ENCODE data around the gene TMCO4. TPM values are rescaled to one million over a fixed set of nuclear protein-coding genes. Genes with fewer than 3 reads are reported as not detected.
A peak's percentile ranks its signal among the peaks of the same experiment; 100 is the strongest.

The TMCO4 gene
- total RNA-seq, 1 experiment from 2014 or later = 13.2 TPM

DNA sequence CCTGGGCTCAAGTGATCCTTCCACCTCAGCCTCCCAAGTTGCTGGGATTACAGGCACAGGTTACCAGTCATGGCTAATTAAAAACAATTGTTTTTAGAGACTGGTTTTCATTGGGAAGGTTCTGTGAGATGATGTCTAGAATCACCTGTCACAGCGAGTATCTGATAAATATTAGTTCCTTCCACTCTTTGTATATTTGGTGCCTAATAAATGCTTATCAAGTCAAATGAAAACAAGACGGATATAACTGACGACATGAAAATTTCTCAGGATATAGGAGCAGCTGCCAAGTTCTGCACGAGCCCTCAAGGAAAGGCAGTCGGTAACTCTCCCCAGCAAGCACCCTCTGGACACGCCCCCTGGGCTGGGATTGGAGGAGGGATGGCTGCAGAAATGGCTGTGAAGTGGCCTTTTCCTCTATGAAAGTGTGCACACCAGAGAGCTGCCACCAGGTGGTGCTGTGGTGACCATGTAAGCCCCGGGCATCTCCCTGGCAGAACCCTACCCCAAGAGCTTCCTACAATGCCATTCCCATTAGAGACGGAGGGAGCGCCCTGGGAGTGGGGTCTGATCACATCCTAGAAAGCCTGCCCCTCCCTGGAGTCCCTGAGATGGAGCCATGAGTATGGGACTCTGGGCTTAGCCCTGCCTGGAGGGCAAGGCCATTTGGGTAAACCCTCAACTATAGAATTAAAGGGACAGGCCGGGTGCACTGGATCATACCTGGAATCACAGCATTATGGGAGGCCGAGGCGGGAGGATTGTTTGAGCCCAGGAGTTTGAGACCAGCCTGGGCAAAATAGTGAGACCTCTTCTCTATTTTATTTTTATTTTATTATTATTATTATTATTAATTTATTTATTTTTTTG is 84.1 kb downstream of the TMCO4 start:
- peak; percentile 92 for DNase-seq (ENCODE audit: low read depth)

GRCh38 chr1:19712928-19713327 is 86.8 kb downstream of the TMCO4 start:
- DNase-seq (ENCODE audit: low read depth) = no peak

DNA sequence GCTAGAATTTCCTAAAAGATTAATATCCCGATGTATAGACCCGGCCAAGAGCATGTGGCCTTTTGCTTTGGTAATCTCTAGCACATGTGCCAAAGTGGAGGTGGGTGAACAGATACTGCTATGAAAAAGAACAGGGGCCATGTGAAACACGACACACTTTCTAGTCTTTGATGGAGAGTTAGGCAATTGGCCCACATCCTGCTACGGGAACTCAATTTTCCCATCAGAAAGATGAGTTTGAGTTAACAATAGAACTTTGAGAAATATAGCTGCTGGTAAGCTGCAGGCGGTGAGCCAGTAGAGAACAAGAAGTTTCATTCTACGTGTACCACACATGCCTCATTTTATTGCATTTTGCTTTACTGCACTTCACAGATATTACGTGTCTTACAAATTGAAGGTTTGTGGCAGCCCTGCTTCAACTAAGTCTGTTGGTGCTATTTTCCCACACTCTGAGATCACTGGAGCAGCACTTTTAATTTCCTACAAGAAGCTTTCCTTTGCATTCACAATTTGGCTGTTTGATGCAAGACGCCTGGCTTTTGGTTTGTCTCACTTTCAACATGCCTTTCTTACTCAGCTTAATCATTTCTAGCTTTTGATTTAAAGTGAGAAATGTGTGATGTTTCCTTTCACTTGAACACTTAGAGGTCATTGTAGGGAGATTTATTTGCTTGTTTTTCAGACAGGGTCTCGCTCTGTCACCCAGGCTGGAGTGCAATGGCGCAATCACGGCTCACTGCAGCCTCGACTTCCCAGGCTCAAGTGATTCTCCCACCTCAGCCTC is 88.7 kb downstream of the TMCO4 start:
- no peak for DNase-seq (ENCODE audit: low read depth)

DNA sequence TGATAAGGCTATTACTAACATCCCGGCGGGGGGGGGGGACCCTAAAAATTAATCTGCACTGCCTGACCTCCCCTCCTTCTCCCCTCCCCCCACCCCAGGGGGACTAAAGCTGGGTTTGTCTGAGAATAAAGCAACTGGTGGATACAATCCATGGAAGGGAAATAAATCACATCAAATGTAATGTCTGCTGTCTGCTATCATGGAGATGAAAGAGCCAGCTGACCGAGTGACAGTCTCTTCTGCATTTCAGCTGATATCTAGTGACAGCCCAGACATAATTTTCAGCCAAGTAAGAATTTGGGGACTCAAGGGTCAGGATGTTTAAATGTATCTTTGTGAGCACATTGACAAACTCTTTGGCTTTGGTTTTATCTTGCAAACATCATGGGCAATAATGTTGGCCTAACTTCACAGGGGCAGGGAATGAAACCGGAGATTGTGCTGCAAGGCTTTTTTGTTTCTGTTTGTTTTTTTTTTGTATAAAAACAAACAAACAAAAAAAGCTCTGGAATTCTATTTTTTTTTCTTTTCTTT is 90.4 kb downstream of the TMCO4 start:
- DNase-seq (ENCODE audit: low read depth) = no peak

DNA sequence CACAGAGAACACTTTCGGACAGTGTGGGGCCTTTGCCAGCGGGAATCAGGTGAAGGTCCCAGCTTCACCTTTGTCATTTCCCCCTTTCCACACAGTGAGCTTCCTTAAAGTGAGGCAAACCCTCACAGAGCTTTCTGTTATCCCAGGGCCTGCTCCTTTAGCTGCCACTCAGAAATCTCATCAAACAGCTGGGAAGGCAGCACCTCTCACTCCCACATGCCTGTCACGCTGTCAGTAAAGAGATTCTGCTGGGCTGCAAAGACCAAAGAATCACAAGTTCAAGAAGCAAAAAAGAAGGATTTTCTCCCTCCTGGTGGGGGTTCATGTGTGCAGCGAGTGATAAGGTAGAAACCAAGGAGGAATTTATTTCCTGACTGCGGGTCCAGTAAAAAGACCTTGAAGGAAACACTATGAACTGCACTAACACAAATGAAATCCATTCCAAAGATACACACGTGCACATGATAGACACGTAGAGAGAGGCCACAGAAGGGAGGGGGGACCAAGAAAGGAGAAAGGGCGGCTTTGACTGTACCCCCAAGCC is 91.1 kb downstream of the TMCO4 start:
- DNase-seq (ENCODE audit: low read depth) = no peak

DNA sequence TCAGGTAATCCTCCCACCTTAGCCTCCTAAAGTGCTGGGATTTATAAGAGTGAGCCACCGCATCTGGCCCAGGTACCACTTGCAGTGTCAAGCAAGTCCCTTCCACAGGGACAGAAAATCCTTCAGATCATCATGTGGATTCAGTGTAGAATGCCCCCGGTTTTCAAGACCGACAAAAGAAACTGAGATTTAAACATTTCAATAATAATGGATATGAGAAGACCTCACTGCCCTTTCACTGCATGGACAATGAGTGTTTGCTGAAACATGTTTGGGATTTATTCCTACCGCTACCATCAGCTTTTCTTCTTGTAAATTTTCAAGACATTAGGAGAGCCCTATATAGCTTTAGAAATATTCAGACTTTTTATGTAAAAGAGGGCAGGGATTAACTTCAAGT is 93.6 kb downstream of the TMCO4 start:
- no peak for DNase-seq (ENCODE audit: low read depth)

DNA sequence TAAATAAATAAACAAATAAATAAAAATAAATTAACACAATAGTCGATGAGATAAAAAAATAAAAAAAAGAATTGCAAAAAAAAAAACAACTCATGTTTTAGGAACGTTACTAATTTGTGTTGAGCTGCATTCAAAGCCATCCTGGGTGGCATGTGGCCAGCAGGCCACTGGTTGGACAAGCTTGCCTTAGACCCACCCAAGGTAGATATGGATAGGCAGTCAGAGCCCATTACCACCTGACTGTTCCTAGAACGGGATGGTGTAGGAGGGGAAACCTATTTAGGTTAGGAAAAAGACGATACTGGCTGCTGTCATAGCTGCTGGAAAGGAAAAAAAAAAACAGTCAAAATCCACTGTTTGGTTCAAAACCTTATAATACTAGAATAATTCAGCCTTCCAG is 94.3 kb downstream of the TMCO4 start:
- no peak for DNase-seq (ENCODE audit: low read depth)

DNA sequence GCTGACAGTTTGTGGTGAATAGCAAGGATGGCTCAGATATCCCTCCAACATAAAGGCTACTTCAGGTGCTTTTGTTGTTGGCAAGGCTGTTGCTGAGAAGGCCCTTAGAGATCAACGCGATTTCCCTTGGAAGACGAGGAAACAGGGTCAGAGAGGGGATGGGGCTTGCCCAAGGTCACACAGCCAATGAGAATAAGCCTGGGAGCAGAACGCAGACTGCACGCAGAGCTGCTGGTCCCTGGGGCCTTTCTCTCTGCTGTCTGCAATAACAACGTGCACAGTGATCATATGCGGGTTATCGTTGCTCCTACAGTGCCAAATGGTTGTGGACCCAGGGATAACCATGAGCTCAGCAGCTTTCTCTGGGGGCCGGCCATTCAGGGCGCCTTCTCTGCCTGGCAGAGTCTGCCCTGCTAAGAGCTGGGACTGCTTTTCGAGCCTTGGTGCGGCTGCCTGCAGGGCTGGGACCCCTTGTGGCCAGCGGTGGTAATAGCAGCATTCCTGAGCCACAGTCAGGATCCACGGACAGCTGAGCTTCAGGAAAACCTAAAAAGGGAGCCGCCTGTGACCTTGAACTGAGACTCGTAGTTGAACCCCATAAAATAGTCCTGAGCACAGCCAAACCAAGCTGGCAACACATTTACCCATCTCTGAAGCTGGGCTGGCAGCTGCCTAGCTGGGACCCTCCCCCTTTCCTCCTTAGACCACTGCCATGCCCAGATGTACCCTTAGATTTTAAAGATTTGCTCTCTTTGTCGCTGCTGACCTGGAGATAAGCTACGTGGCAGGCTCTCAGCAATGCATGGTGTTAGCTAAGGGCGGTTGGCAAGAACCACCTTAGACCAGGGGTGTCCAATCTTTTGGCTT is 95.2 kb downstream of the TMCO4 start:
- DNase-seq (ENCODE audit: low read depth) = peak; percentile 67

- DNase-seq (ENCODE audit: low read depth) = no peak
These were observed 96.4 kb downstream of the TMCO4 start for GRCh38 chr1:19703280-19703679.

DNA sequence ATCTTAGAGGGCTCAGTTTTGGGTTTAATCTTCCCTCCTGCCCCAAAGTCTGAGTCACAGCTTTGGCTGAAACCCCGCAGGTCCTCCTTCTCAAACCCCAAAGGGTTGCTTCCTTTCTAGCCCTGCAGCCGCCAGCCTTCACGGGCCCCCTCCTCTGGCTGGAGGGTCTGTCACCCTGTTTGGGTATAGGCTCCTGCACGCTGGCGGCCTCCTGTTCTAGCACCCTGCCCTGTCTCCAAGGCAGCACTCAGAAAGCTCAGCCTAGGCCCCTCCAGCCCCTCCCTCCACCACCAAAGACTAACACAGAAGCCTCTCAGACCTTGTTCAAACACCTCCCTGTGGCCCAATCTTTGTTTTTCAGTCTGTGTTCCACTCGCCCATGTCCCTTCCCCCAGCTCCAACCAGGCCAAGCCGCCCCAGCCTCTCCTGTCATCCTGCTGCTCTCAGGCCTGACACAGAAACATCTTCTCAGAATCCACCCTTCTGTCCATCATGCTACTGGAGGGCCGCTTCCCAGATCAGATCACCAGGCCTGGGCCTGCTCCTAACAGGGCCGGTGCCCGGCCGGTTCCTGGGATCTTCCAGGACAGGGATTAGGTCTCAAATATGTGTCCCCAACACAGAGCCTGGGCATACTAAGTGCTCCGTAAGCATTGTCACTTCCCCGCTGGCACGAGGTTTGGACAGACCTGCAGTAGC is 99.5 kb downstream of the TMCO4 start:
- DNase-seq (ENCODE audit: low read depth) = no peak

GRCh38 chr1:19698181-19698580 is 101.5 kb downstream of the TMCO4 start:
- DNase-seq (ENCODE audit: low read depth) = no peak

GRCh38 chr1:19696820-19697219 is 102.9 kb downstream of the TMCO4 start:
- no peak for DNase-seq (ENCODE audit: low read depth)

GRCh38 chr1:19695772-19696171 is 103.9 kb downstream of the TMCO4 start:
- no peak for DNase-seq (ENCODE audit: low read depth)

GRCh38 chr1:19694298-19694697 is 105.4 kb downstream of the TMCO4 start:
- no peak for DNase-seq (ENCODE audit: low read depth)

- no peak for DNase-seq (ENCODE audit: low read depth)
These were observed 109.4 kb downstream of the TMCO4 start for GRCh38 chr1:19690342-19690741.

- no peak for DNase-seq (ENCODE audit: low read depth)
These were observed 109.9 kb downstream of the TMCO4 start for GRCh38 chr1:19689856-19690255.

- no peak for DNase-seq (ENCODE audit: low read depth)
These were observed 110.5 kb downstream of the TMCO4 start for GRCh38 chr1:19689085-19689757.

DNA sequence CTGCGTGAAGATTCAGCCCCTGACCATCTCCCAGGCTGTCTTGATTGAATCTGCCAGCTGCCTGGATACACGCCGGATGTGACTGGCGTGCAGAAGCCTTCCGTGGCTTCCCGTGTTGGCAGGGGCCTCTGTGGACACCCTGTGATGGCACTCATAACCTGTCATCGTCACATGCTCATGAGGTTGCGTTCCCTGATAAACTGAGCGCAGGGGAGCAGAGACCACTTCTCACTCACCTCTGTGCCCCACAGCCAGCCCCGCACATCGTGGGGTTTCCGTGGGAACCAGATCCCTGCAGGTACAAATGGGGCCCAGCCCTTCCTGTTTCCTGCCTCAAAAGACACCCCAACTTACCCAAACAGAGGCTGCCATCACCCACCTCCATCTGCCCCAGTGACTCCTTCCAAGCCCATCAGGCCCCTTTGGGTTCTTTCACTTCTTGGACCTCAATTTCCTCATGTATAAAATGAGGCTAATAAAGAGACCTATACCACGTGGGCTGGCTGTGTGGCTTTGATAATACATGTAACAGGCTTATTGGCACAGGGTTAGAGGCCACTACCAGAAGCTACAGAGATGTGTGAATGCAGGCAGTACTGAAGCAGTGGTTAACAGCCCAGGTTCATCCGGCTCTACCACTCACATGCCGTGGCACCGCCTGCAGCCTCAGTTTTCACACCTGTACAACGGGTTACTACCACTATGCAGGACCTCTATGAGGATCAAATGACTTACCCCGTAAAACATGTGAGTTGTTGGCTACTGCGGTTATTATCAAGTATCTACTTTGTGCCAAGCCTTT is 111.5 kb downstream of the TMCO4 start:
- no peak for DNase-seq (ENCODE audit: low read depth)

DNA sequence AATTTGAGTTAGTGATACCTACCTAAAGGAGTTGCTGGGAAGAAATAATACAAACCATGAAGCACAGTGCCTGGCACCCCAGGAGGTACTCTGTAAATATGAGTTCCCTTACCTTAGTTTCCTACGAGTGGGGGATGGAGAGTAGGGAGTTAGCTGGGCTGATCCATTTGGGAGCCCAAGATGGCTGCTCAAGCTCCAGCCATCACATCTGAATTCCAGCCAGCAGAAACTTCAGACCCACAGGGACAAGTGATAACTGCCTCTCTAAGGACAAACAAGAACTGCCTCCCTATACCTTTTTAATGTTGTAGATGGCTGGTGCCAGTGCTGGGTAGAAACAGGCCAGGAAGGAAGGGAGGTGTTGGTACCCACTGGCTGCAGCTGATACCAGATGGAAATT is 112.3 kb downstream of the TMCO4 start:
- no peak for DNase-seq (ENCODE audit: low read depth)

All from RPMI7951 (cell line).